Measurements from ENCODE around the gene CRIM1. TPM values are rescaled to one million over a fixed set of nuclear protein-coding genes. Genes with fewer than 3 reads are reported as not detected.

The CRIM1 gene
- total RNA-seq, 1 donor from 2014 or later = 158 TPM

DNA sequence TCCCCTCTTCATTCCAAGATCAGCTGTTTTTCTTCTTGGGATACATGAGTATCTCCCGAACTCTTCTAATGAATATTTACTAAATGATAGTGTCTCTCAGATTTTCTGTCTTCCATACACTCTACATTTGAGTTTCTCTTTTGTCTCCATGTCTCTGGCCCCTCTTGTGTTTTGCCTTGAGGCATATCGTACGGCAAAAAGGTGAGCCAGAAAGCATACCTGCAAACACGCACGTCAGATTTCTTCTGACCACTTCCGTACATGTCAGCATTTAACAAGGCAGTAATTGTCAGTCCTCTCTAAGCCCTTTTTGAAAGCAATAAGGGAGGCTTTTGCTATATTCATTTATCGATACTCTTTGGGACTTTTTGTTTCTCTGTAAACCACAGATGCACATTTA, 160.0 kb downstream of the CRIM1 start:
- no peak for ATAC-seq
- H3K27me3 ChIP-seq = no peaks in the 10 kb centered on the region
- intact Hi-C loops (cut with DNase I) = no loop called here

DNA sequence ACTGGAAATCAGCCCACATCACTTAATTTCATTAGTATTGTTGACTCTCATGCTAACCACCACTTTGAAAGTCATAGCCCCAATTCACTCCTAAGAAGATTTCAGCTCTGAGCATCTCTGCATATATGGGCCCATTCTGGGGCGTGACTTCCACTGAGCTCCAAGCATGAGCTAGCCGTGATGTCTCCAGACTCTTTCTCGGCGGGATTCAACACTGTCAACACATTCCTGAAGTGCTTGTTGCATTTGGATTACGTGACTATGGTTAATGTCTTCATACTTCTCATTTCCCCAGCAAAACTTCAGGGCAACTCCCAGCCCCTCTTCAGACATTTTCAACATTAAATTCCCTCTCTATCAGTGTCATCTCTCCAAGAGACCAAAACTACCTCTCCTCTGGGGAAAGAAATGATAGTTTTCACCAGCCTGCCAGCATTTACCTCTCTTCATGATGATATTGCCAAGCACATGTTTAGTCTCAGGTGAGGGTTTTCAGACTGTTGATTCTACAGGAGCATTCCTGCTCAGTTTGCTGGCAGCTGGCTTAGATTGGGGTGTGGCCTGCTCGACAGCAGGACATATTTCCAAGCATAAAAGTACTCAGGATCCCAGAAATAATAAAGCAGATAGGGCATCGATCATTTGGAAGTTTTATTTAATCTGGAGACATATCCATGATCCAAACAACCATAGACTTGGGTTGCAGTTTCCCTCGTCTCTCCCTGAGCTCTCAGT, 160.7 kb downstream of the CRIM1 start:
- intact Hi-C loops (cut with DNase I) = no loop called here
- peaks cover 93% of the 10 kb centered on the region for H3K36me3 ChIP-seq
- H3K27ac ChIP-seq = no peak overlapping the region
- H3K4me1 ChIP-seq = no peaks in the 10 kb centered on the region
- no peaks in the 10 kb centered on the region for H3K9me3 ChIP-seq
- DNase-seq = no peak
- no peak overlapping the region for H3K4me3 ChIP-seq
- no peaks in the 10 kb centered on the region for H3K27me3 ChIP-seq
- TF ChIP-seq, protein P1, sequence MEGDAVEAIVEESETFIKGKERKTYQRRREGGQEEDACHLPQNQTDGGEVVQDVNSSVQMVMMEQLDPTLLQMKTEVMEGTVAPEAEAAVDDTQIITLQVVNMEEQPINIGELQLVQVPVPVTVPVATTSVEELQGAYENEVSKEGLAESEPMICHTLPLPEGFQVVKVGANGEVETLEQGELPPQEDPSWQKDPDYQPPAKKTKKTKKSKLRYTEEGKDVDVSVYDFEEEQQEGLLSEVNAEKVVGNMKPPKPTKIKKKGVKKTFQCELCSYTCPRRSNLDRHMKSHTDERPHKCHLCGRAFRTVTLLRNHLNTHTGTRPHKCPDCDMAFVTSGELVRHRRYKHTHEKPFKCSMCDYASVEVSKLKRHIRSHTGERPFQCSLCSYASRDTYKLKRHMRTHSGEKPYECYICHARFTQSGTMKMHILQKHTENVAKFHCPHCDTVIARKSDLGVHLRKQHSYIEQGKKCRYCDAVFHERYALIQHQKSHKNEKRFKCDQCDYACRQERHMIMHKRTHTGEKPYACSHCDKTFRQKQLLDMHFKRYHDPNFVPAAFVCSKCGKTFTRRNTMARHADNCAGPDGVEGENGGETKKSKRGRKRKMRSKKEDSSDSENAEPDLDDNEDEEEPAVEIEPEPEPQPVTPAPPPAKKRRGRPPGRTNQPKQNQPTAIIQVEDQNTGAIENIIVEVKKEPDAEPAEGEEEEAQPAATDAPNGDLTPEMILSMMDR (IDR thresholded peaks at IDR 0.05) = no peak
- ATAC-seq = no peak

More for the DNA sequence above, 160.0 kb downstream of the CRIM1 start:
- no peaks in the 10 kb centered on the region for H3K4me1 ChIP-seq
- H3K4me3 ChIP-seq = no peak overlapping the region
- H3K27ac ChIP-seq = no peak overlapping the region
- peaks cover 94% of the 10 kb centered on the region for H3K36me3 ChIP-seq
- H3K9me3 ChIP-seq = no peaks in the 10 kb centered on the region
- DNase-seq = no peak
- TF ChIP-seq, protein P1 (IDR thresholded peaks at IDR 0.05) = no peak

DNA sequence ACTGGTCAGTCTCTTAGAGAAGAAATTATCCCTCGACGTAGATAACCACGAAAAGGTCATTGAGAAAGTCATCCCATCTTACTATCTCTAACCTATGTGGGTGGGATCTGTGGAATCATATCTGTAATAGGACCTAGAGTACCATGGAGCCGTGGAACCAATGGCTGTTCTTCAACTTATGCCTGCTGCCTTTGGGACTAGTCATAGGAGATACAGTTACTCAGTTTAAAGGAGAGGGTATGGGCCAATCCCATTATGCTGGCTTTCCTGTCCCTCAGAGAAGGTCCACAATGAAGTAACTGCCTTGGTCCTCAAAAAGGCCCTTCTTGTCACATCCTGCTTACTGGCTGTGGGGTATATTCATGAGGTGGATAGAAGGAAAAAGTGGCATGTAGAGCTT, 164.9 kb downstream of the CRIM1 start:
- no peak overlapping the region for H3K4me3 ChIP-seq
- DNase-seq (no peak), ATAC-seq (no peak)
- intact Hi-C loops (cut with DNase I) = no loop called here
- no peaks in the 10 kb centered on the region for H3K27me3 ChIP-seq
- TF ChIP-seq, protein P1 (IDR thresholded peaks at IDR 0.05) = no peak
- peaks cover 87% of the 10 kb centered on the region for H3K36me3 ChIP-seq
- H3K9me3 ChIP-seq = no peaks in the 10 kb centered on the region
- no peaks in the 10 kb centered on the region for H3K4me1 ChIP-seq
- no peak overlapping the region for H3K27ac ChIP-seq

DNA sequence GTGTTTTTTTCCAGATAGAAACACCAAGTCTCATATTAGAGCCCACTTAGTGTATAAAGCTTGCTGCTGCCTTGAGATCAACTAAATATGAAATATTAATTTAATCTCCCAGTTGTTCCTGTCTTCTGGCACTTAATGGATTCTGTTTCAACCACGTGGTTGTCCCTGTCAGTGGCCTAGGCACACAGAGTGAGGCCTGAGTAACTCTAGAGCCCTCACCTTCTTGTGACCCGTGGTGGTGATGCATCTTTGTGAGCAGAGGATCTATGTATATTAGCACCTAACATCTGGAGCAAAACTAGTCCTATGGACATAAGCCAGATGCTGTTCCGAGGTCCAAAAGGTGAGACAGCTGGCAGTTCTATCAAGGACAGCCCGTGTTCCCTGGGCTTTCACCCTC, 167.6 kb downstream of the CRIM1 start:
- H3K9me3 ChIP-seq = no peaks in the 10 kb centered on the region
- no peaks in the 10 kb centered on the region for H3K4me1 ChIP-seq
- DNase-seq (no peak), ATAC-seq (no peak)
- H3K27me3 ChIP-seq = no peaks in the 10 kb centered on the region
- H3K36me3 ChIP-seq = peaks cover 78% of the 10 kb centered on the region
- no peak overlapping the region for H3K4me3 ChIP-seq
- TF ChIP-seq, protein P1 (IDR thresholded peaks at IDR 0.05) = no peak
- H3K27ac ChIP-seq = no peak overlapping the region
- intact Hi-C loops (cut with DNase I) = no loop called here

DNA sequence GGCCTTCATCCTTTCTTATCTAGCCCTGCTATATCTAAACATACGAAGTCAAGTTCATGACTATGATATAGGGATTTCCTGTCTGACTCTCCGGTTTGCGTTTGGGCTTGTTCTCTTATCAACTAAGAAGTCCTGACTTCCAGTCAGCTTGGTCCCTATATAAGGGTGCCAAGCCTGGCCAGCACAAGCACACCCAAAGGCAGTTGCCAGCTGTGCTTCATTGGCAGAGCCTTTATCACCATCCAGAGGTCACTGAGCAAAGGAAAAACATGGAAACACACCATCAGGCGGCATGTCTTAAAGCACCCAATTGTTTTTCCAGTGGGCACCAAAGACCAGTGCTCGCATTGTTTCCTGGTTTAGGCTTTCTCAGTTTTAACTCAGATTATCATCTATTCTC, 169.7 kb downstream of the CRIM1 start:
- Histone ChIP-seq H3K27me3 (no peaks in the 10 kb centered on the region), H3K4me1 (no peaks in the 10 kb centered on the region), H3K36me3 (peaks cover 61% of the 10 kb centered on the region), H3K27ac (no peak overlapping the region), H3K4me3 (no peak overlapping the region), H3K9me3 (no peaks in the 10 kb centered on the region)
- intact Hi-C loops (cut with DNase I) = no loop called here
- ATAC-seq = no peak
- TF ChIP-seq, protein P1 (IDR thresholded peaks at IDR 0.05) = no peak
- DNase-seq = no peak
